Prostate gland (tissue), 2 donors: Measurements from ENCODE around the gene SBK2.

Source experiments
- POLR2AphosphoS5 ChIP-seq: sonication (generic); formaldehyde crosslinking; IDR thresholded peaks from one replicate; pipeline ENCODE4 v1.6.1; 2017; ENCODE audit warnings: antibody characterized with exemption
- TF ChIP-seq, protein P1 (sequence below), 4 experiments: fragments of 200-600 bp in 2 of 4; fragments of 450-650 bp in 2 of 4; sonication (generic) in 2 of 4; IDR thresholded peaks; 1 replicate in 3 of 4; 2 replicates in 1 of 4; pipeline ENCODE4 v1.5.1; 2016 to 2019; ENCODE audit warnings: antibody characterized with exemption in 4 of 4, mild to moderate bottlenecking in 2 of 4, moderate library complexity in 2 of 4

DNA sequence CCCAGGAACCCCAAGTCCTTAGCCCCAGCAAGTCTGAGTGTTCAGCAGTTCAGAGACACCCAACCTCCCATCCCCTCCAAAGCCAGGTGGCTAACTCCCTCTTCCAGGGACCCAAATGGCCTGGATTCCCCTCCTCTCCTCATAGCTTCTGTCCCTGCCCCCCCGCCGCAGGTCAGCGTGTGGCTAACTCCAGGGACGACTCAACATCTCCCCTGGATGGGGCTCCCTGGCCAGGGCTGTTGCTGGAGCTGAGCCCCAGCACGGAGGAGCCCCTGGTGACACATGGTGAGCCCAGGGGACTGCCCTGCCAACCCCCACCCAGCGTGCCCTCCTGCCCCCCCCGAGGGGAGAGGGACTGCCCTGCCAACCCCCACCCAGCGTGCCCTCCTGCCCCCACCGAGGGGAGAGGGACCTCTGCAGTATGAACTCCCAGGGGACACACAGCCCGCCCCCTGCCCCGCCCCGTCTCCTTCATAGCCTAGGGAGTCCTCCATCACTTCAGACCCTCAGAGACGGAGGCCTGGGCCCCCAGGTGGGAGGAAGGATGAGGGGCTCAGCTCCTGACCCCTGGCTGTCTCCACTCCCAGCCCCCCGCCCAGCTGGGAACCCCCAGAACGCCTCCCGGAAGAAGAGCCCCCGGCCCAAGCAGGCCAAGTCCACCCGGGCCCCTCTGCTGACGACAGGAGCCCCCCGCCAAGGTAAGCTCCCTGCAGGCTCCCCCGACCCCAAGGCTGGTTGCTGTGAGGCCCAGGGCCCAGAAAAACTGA is 47.0 kb downstream of the SBK2 start:
- TF ChIP-seq, protein P1, sequence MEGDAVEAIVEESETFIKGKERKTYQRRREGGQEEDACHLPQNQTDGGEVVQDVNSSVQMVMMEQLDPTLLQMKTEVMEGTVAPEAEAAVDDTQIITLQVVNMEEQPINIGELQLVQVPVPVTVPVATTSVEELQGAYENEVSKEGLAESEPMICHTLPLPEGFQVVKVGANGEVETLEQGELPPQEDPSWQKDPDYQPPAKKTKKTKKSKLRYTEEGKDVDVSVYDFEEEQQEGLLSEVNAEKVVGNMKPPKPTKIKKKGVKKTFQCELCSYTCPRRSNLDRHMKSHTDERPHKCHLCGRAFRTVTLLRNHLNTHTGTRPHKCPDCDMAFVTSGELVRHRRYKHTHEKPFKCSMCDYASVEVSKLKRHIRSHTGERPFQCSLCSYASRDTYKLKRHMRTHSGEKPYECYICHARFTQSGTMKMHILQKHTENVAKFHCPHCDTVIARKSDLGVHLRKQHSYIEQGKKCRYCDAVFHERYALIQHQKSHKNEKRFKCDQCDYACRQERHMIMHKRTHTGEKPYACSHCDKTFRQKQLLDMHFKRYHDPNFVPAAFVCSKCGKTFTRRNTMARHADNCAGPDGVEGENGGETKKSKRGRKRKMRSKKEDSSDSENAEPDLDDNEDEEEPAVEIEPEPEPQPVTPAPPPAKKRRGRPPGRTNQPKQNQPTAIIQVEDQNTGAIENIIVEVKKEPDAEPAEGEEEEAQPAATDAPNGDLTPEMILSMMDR (IDR thresholded peaks at IDR 0.05): no peak
- TF ChIP-seq POLR2AphosphoS5: no peak
